ENCODE data around the gene GPR42.

DNA sequence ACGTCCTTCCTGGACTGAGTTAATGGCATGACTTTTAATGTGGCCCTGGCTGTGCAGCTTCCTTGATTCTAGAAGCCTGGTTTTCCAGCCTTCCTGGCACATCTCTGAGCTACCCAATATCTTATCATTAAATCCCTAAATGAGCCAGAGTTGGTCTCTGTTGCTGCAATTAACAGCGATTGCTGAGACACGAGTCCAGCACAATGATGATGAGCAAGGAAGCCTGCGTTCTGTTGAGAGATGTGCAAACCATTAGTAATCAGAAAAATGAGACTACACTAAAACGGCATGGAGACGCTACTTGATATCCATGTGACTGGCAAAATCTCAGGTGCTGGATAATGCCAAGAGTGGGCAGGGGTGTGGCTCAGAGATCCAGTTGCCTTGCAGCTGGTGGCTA is 26.2 kb downstream of the GPR42 start:
- TF ChIP-seq, protein P1, sequence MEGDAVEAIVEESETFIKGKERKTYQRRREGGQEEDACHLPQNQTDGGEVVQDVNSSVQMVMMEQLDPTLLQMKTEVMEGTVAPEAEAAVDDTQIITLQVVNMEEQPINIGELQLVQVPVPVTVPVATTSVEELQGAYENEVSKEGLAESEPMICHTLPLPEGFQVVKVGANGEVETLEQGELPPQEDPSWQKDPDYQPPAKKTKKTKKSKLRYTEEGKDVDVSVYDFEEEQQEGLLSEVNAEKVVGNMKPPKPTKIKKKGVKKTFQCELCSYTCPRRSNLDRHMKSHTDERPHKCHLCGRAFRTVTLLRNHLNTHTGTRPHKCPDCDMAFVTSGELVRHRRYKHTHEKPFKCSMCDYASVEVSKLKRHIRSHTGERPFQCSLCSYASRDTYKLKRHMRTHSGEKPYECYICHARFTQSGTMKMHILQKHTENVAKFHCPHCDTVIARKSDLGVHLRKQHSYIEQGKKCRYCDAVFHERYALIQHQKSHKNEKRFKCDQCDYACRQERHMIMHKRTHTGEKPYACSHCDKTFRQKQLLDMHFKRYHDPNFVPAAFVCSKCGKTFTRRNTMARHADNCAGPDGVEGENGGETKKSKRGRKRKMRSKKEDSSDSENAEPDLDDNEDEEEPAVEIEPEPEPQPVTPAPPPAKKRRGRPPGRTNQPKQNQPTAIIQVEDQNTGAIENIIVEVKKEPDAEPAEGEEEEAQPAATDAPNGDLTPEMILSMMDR (IDR thresholded peaks at IDR 0.05): no peak
- TF ChIP-seq POLR2A (IDR thresholded peaks at IDR 0.05): no peak

Data from adrenal gland (tissue), 5 donors.